ENCODE data around the gene SCOC. TPM values are rescaled to one million over a fixed set of nuclear protein-coding genes. Genes with fewer than 3 reads are reported as not detected.

SCOC gene
- total and polyA plus RNA-seq, 9 of the 15 experiments (the other 6 are each of a cell fraction or from before 2014, with no cell fraction given) = 16.8 to 110 (median 46.7) TPM

DNA sequence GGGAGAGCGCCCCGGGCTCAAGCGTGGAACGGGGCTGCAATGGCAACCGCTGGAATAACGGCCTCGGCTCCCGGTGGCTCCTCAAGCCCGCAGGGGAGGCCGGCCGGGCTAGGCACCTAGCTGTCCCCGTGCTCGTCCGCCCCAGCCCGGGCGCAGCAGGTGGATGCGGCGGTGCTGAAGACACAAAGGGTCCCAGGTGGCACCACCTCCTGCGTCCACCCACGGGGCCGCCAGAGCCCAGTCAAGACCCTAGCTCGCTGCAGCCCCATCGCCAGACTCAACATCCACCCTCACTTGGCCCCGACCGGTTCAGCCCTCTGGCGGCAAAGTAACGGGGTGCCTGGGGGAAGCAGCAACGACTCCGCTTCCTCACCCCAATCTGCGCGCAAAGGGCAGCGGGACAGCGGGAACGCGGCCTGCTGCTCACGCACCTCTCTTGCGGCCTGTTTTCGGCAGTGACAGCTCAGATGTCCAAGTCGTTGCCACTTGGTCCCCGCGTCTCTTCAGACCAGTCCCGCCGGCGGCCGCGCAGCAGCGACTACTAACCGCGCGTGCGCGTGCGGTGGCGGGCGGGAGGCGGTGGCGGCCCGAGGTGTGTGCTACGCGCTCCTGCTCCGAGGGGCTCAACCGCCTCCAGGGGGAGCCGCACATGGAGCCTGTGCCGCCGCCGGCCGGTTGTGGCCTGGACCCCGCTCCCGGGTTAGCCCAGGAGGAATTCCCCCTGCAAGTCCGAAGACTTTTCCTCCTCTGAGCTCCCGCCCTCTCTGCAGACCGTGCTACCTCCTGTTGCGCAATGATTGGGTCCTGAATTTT, 53.9 kb downstream of the SCOC start, which contains the start of gene CLGN (continued):
- no peak for TF ChIP-seq ZNF239 (CRISPR knock-in tag; IDR thresholded peaks at IDR 0.05)
- no peak for TF ChIP-seq GTF2A2 (tag; IDR thresholded peaks at IDR 0.05)
- no peak for TF ChIP-seq ZNF436 (CRISPR knock-in tag; IDR thresholded peaks at IDR 0.05)
- TF ChIP-seq, protein P1, sequence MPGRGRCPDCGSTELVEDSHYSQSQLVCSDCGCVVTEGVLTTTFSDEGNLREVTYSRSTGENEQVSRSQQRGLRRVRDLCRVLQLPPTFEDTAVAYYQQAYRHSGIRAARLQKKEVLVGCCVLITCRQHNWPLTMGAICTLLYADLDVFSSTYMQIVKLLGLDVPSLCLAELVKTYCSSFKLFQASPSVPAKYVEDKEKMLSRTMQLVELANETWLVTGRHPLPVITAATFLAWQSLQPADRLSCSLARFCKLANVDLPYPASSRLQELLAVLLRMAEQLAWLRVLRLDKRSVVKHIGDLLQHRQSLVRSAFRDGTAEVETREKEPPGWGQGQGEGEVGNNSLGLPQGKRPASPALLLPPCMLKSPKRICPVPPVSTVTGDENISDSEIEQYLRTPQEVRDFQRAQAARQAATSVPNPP (IDR thresholded peaks at IDR 0.05; ENCODE audit: borderline replicate concordance, insufficient read depth, insufficient read length) = no peak
- TF ChIP-seq MYNN (IDR thresholded peaks at IDR 0.05) = no peak
- TF ChIP-seq MYNN (CRISPR knock-in tag; IDR thresholded peaks at IDR 0.05) = no peak
- TF ChIP-seq POLR2A (conservative IDR thresholded peaks at IDR 0.05) = no peak
- TF ChIP-seq DACH1 (IDR thresholded peaks at IDR 0.05; ENCODE audit: partially characterized antibody) = no peak
- TF ChIP-seq ZBTB17 (CRISPR knock-in tag; IDR thresholded peaks at IDR 0.05) = no peak
- TF ChIP-seq CAMTA2 (CRISPR knock-in tag; conservative IDR thresholded peaks at IDR 0.05) = no peak
- TF ChIP-seq, protein P2, sequence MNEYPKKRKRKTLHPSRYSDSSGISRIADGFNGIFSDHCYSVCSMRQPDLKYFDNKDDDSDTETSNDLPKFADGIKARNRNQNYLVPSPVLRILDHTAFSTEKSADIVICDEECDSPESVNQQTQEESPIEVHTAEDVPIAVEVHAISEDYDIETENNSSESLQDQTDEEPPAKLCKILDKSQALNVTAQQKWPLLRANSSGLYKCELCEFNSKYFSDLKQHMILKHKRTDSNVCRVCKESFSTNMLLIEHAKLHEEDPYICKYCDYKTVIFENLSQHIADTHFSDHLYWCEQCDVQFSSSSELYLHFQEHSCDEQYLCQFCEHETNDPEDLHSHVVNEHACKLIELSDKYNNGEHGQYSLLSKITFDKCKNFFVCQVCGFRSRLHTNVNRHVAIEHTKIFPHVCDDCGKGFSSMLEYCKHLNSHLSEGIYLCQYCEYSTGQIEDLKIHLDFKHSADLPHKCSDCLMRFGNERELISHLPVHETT (CRISPR knock-in tag; conservative IDR thresholded peaks at IDR 0.05 in 1 of 2, IDR thresholded peaks at IDR 0.05 in 1 of 2) = 0 out of 4 replicates have a peak, but pooled peaks of 1 of the 2 experiments have one; percentile 55
- no peak for TF ChIP-seq MTA1 (IDR thresholded peaks at IDR 0.05; ENCODE audit: borderline replicate concordance)
- no peak for TF ChIP-seq MAFF (IDR thresholded peaks at IDR 0.05; ENCODE audit: low read length)
- TF ChIP-seq STAG1 (CRISPR knock-in tag; IDR thresholded peaks at IDR 0.05; ENCODE audit: borderline replicate concordance) = no peak
- TF ChIP-seq, protein P3, sequence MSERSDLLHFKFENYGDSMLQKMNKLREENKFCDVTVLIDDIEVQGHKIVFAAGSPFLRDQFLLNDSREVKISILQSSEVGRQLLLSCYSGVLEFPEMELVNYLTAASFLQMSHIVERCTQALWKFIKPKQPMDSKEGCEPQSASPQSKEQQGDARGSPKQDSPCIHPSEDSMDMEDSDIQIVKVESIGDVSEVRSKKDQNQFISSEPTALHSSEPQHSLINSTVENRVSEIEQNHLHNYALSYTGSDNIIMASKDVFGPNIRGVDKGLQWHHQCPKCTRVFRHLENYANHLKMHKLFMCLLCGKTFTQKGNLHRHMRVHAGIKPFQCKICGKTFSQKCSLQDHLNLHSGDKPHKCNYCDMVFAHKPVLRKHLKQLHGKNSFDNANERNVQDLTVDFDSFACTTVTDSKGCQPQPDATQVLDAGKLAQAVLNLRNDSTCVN (CRISPR knock-in tag; IDR thresholded peaks at IDR 0.05) = no peak
- no peak for TF ChIP-seq TCF7 (IDR thresholded peaks at IDR 0.05; ENCODE audit: borderline replicate concordance)
- TF ChIP-seq ZZZ3 (IDR thresholded peaks at IDR 0.05) = no peak
- TF ChIP-seq HDAC8 (tag; IDR thresholded peaks at IDR 0.05) = no peak
- TF ChIP-seq PPARD (CRISPR knock-in tag; IDR thresholded peaks at IDR 0.05) = no peak
- TF ChIP-seq SAP30 (IDR thresholded peaks at IDR 0.05; ENCODE audit: borderline replicate concordance, insufficient read depth, low read depth, low read length, poor library complexity, severe bottlenecking) = no peak
